GM23338 (cell line): ENCODE results near the gene NOP9. TPM values are rescaled to one million over a fixed set of nuclear protein-coding genes. Genes with fewer than 3 reads are reported as not detected.

Experiments
- ATAC-seq: fragments of 200-7000 bp; cut with Tn5 transposase; 3 replicates; pipeline ENCODE4 v1.9.1; 2020
- DNase-seq: peaks from one replicate; pipeline ENCODE4 v3.0.0-alpha.2; 2015; ENCODE audit warnings: low spot score
- H2AFZ ChIP-seq: fragments of 200-600 bp; sonication (generic); 2 replicates; pipeline ENCODE4 v1.8.0; 2016; ENCODE audit warnings: antibody characterized with exemption, mild to moderate bottlenecking, moderate library complexity
- H3F3A ChIP-seq: fragments of 200-600 bp; sonication (generic); replicated peaks from 2 replicates; pipeline ENCODE4 v1.8.0; 2017; ENCODE audit warnings: antibody characterized with exemption, mixed run types, low read depth
- H3K27ac ChIP-seq: fragments of 200-600 bp; sonication (generic); 2 replicates; pipeline ENCODE4 v1.6.1; 2016; ENCODE audit warnings: low read depth
- H3K27me3 ChIP-seq: fragments of 200-600 bp; sonication (generic); 2 replicates; pipeline ENCODE4 v1.8.0; 2016; ENCODE audit warnings: mild to moderate bottlenecking, mixed run types, moderate library complexity; ENCODE audit not compliant: insufficient read depth
- H3K36me3 ChIP-seq: fragments of 200-600 bp; sonication (generic); 2 replicates; pipeline ENCODE4 v1.8.0; 2016; ENCODE audit warnings: mild to moderate bottlenecking; ENCODE audit not compliant: insufficient read depth
- H3K4me1 ChIP-seq: fragments of 200-600 bp; sonication (generic); 2 replicates; pipeline ENCODE4 v1.8.0; 2016; ENCODE audit warnings: mild to moderate bottlenecking, moderate library complexity; ENCODE audit not compliant: insufficient read depth
- H3K4me2 ChIP-seq: fragments of 200-600 bp; sonication (generic); 2 replicates; pipeline ENCODE4 v1.7.1; 2017; ENCODE audit warnings: mixed run types
- H3K4me3 ChIP-seq: fragments of 200-600 bp; sonication (generic); 2 replicates; pipeline ENCODE4 v1.6.1; 2016; ENCODE audit warnings: mixed run types
- H3K79me2 ChIP-seq: fragments of 200-600 bp; sonication (generic); replicated peaks from 2 replicates; pipeline ENCODE4 v1.8.0; 2017; ENCODE audit warnings: mild to moderate bottlenecking; ENCODE audit not compliant: insufficient read depth
- H3K9me2 ChIP-seq: fragments of 200-600 bp; sonication (generic); 2 replicates; pipeline ENCODE4 v1.8.0; 2017; ENCODE audit not compliant: insufficient read depth
- H4K20me1 ChIP-seq: fragments of 200-600 bp; sonication (generic); replicated peaks from 2 replicates; pipeline ENCODE4 v1.8.0; 2017; ENCODE audit warnings: mild to moderate bottlenecking; ENCODE audit not compliant: insufficient read depth
- H3K27ac Mint-ChIP-seq: 2 replicates; pipeline ENCODE4 v1.8.0; 2020; ENCODE audit warnings: inconsistent platforms, mild to moderate bottlenecking, moderate library complexity, mixed read lengths
- H3K27me3 Mint-ChIP-seq: 3 replicates; pipeline ENCODE4 v1.8.0; 2022; ENCODE audit warnings: low read depth, mild to moderate bottlenecking, moderate library complexity, mixed read lengths, inconsistent platforms; ENCODE audit not compliant: insufficient read depth, poor library complexity
- H3K36me3 Mint-ChIP-seq: 3 replicates; pipeline ENCODE4 v1.8.0; 2021; ENCODE audit warnings: low read depth, mild to moderate bottlenecking, inconsistent platforms, moderate library complexity, mixed read lengths
- H3K4me1 Mint-ChIP-seq: 3 replicates; pipeline ENCODE4 v1.8.0; 2020; ENCODE audit warnings: mild to moderate bottlenecking, inconsistent platforms, mixed read lengths
- H3K4me3 Mint-ChIP-seq: 3 replicates; pipeline ENCODE4 v1.8.0; 2021; ENCODE audit warnings: moderate library complexity, mild to moderate bottlenecking, inconsistent platforms, mixed read lengths
- H3K9me3 Mint-ChIP-seq: 3 replicates; pipeline ENCODE4 v1.8.0; 2020; ENCODE audit warnings: moderate library complexity, mild to moderate bottlenecking, inconsistent platforms, mixed read lengths
- CREB1 ChIP-seq: fragments of 250-450 bp; sonication (Bioruptor Pico); IDR thresholded peaks from 2 replicates; pipeline ENCODE4 v1.5.0; 2020; ENCODE audit warnings: low read depth, mild to moderate bottlenecking, moderate library complexity
- CTCF ChIP-seq, 2 experiments: fragments of 200-600 bp in 1 of 2; sonication (generic) in 1 of 2; conservative IDR thresholded peaks; 2 replicates each; pipeline versions ENCODE4 v1.5.1 to v1.6.1; 2016 to 2017; ENCODE audit warnings: antibody characterized with exemption in 2 of 2, low read depth in 2 of 2, mild to moderate bottlenecking in 2 of 2, moderate library complexity in 1 of 2
- ETS1 ChIP-seq: IDR thresholded peaks from 2 replicates; pipeline ENCODE4 v1.6.1; 2016; ENCODE audit warnings: antibody characterized with exemption
- EZH2 ChIP-seq: fragments of 200-600 bp; sonication (generic); IDR thresholded peaks from one replicate; pipeline ENCODE4 v1.8.0; 2017; ENCODE audit warnings: antibody characterized with exemption, mild to moderate bottlenecking, low read depth; ENCODE audit not compliant: unreplicated experiment
- NANOG ChIP-seq: IDR thresholded peaks from 2 replicates; pipeline ENCODE4 v1.6.1; 2016; ENCODE audit warnings: antibody characterized with exemption, borderline replicate concordance
- POLR2AphosphoS5 ChIP-seq: IDR thresholded peaks from 2 replicates; pipeline ENCODE4 v1.6.1; 2016; ENCODE audit warnings: antibody characterized with exemption, low read depth
- REST ChIP-seq: IDR thresholded peaks from one replicate; pipeline ENCODE4 v1.6.1; 2018; ENCODE audit warnings: antibody characterized with exemption; ENCODE audit not compliant: unreplicated experiment
- STAT1 ChIP-seq: IDR thresholded peaks from one replicate; pipeline ENCODE4 v1.6.1; 2016; ENCODE audit warnings: antibody characterized with exemption; ENCODE audit not compliant: unreplicated experiment
- ZNF331 ChIP-seq: fragments of 250-450 bp; sonication (Bioruptor Pico); IDR thresholded peaks from 2 replicates; pipeline ENCODE4 v1.5.0; 2020; ENCODE audit warnings: low read depth, mild to moderate bottlenecking, moderate library complexity
- polyA plus RNA-seq: library from polyadenylated mRNA; unstranded; fragments of >200 nt; fragmentation: Nextera tagmentation; extraction: Ambion mirVana; gene quantifications from 2 replicates; pipeline ENCODE4 v1.2.1, GENCODE V29; 2016
- total RNA-seq: library from RNA; depleted of rRNA; stranded (reverse); fragments of >200 nt; shearing (Covaris generic); gene quantifications from 2 replicates; pipeline ENCODE4 v1.2.3, GENCODE V29; 2014

The NOP9 gene
- total and polyA plus RNA-seq, 2 experiments from 2014 or later, result 7.9 to 32.8 TPM

GRCh38 chr14:24315807-24316596, 16.4 kb downstream of the NOP9 start:
- H3K79me2 ChIP-seq, result no peaks in the 10 kb centered on the region
- ATAC-seq (peak; percentile 80), DNase-seq (peak; percentile 82)
- H3K27ac ChIP-seq, result no peak overlapping the region
- H3K4me1 Mint-ChIP-seq, result no peaks in the 10 kb centered on the region; the same call in 2 of the 3 replicates
- H3K4me2 ChIP-seq, result no peak overlapping the region
- H3K27me3 Mint-ChIP-seq, result peaks cover 46% of the 10 kb centered on the region
- H3K4me3 Mint-ChIP-seq, result no peak overlapping the region
- no peaks in the 10 kb centered on the region for H3F3A ChIP-seq
- 0 out of 2 replicates have a peak overlapping the region, but pooled peaks have one; percentile 28 for H3K4me3 ChIP-seq
- no peak overlapping the region for H3K27ac Mint-ChIP-seq
- peaks cover 64% of the 10 kb centered on the region for H3K27me3 ChIP-seq
- H3K4me1 ChIP-seq, result no peaks in the 10 kb centered on the region
- no peaks in the 10 kb centered on the region for H3K9me3 Mint-ChIP-seq
- peak overlapping the region; percentile 56; the same call in 1 of the 2 replicates for H2AFZ ChIP-seq
- no peaks in the 10 kb centered on the region for H3K36me3 ChIP-seq
- no peak for TF ChIP-seq ETS1
- TF ChIP-seq POLR2AphosphoS5, result no peak; the same call in 1 of the 2 replicates
- TF ChIP-seq CTCF (conservative IDR thresholded peaks at IDR 0.05; ENCODE audit: low read depth in 2 of 2), result peak; percentile 35 to 57
- TF ChIP-seq CREB1, result no peak
- H4K20me1 ChIP-seq, result no peaks in the 10 kb centered on the region
- H3K9me2 ChIP-seq, result no peaks in the 10 kb centered on the region
- H3K36me3 Mint-ChIP-seq, result no peaks in the 10 kb centered on the region; the same call in 1 of the 3 replicates

- peak; percentile 48; the same call in 2 of the 3 replicates for ATAC-seq
Observed at GRCh38 chr14:24316597-24316950, 16.9 kb downstream of the NOP9 start.

More at GRCh38 chr14:24316597-24316950, 16.9 kb downstream of the NOP9 start:
- Histone ChIP-seq H3F3A (no peaks in the 10 kb centered on the region), H3K27me3 (peaks cover 64% of the 10 kb centered on the region), H3K36me3 (no peaks in the 10 kb centered on the region), H3K27ac (no peak overlapping the region), H4K20me1 (no peaks in the 10 kb centered on the region), H2AFZ (peak overlapping the region; percentile 56; the same call in 1 of the 2 replicates), H3K79me2 (no peaks in the 10 kb centered on the region), H3K4me1 (no peaks in the 10 kb centered on the region), H3K4me3 (0 out of 2 replicates have a peak overlapping the region, but pooled peaks have one; percentile 28), H3K4me2 (no peak overlapping the region), H3K9me2 (no peaks in the 10 kb centered on the region)
- no peak for DNase-seq
- Mint-ChIP-seq H3K36me3 (no peaks in the 10 kb centered on the region; the same call in 1 of the 3 replicates), H3K4me1 (peaks cover under 1% of the 10 kb centered on the region; the same call in 2 of the 3 replicates), H3K27me3 (peaks cover 46% of the 10 kb centered on the region), H3K27ac (no peak overlapping the region), H3K9me3 (no peaks in the 10 kb centered on the region), H3K4me3 (no peak overlapping the region)
- no peak for TF ChIP-seq CREB1
- TF ChIP-seq CTCF (conservative IDR thresholded peaks at IDR 0.05; ENCODE audit: low read depth in 2 of 2), result 0 out of 4 replicates have a peak, but pooled peaks of 1 of the 2 experiments have one; percentile 4
- no peak for TF ChIP-seq NANOG
- no peak for TF ChIP-seq STAT1
- TF ChIP-seq EZH2, result no peak
- no peak for TF ChIP-seq ETS1
- no peak for TF ChIP-seq REST
- TF ChIP-seq ZNF331 (CRISPR knock-in tag), result no peak
- TF ChIP-seq POLR2AphosphoS5, result no peak
